ENCODE results near the gene ZC3H18. TPM values are rescaled to one million over a fixed set of nuclear protein-coding genes. Genes with fewer than 3 reads are reported as not detected.

The ZC3H18 gene
- total RNA-seq, 1 experiment from 2014 or later, result 76.4 TPM

GRCh38 chr16:88558457-88559442 lies 11.5 kb upstream of the ZC3H18 start:
- ChIA-PET POLR2A (ENCODE audit: unreplicated experiment) (no interaction called here), CTCF (interaction anchor here (0.7 to 0.8 kb wide), 3 partner anchors 15 to 658 kb away, joined by 6 to 17 read pairs (median 15); partner anchors contain the start of gene ZNF778)
- Histone ChIP-seq H3K9me2 (ENCODE audit: insufficient read depth) (no peaks in the 10 kb centered on the region), H3K27ac (no peak overlapping the region), H3F3A (ENCODE audit: insufficient read depth, low read depth) (0 out of 2 replicates have a peak, but pooled peaks cover 5% of the 10 kb centered on the region), H2AFZ (no peak overlapping the region), H3K27me3 (ENCODE audit: insufficient read depth, low read depth) (peaks cover 35% of the 10 kb centered on the region), H3K36me3 (ENCODE audit: low read depth) (no peaks in the 10 kb centered on the region), H3K79me2 (ENCODE audit: low read depth) (no peaks in the 10 kb centered on the region), H3K4me1 (replicated peaks; ENCODE audit: insufficient read depth) (no peaks in the 10 kb centered on the region), H3K9me3 (ENCODE audit: insufficient read depth, low read depth) (no peaks in the 10 kb centered on the region), H3K4me2 (0 out of 2 replicates have a peak overlapping the region, but pooled peaks have one; percentile 3), H3K4me3 (no peak overlapping the region), H4K20me1 (ENCODE audit: insufficient read depth) (no peaks in the 10 kb centered on the region)
- peak; percentile 49 to 65 for DNase-seq
- TF ChIP-seq CTCF (conservative IDR thresholded peaks at IDR 0.05) (peak; percentile 60), EZH2 (IDR thresholded peaks at IDR 0.05; ENCODE audit: low read depth) (no peak)
- BruUV-seq (replicated peaks), result no TSS peak
- intact Hi-C loops (cut with micrococcal nuclease; ENCODE audit: unreplicated experiment), result no loop called here

- intact Hi-C loops (cut with micrococcal nuclease; ENCODE audit: unreplicated experiment), result no loop called here
- DNase-seq, result no peak
- Histone ChIP-seq H3K36me3 (ENCODE audit: low read depth) (no peaks in the 10 kb centered on the region), H3K79me2 (ENCODE audit: low read depth) (no peaks in the 10 kb centered on the region), H2AFZ (no peak overlapping the region), H3F3A (ENCODE audit: insufficient read depth, low read depth) (peaks cover 5% of the 10 kb centered on the region; the same call in 1 of the 2 replicates), H3K4me2 (no peak overlapping the region), H3K27ac (no peak overlapping the region), H4K20me1 (ENCODE audit: insufficient read depth) (no peaks in the 10 kb centered on the region), H3K27me3 (ENCODE audit: insufficient read depth, low read depth) (peaks cover 21% of the 10 kb centered on the region), H3K4me1 (replicated peaks; ENCODE audit: insufficient read depth) (no peaks in the 10 kb centered on the region), H3K4me3 (no peak overlapping the region), H3K9me2 (ENCODE audit: insufficient read depth) (no peaks in the 10 kb centered on the region), H3K9me3 (ENCODE audit: insufficient read depth, low read depth) (no peaks in the 10 kb centered on the region)
- ChIA-PET POLR2A (ENCODE audit: unreplicated experiment) (no interaction called here), CTCF (interaction anchor here (0.6 to 0.7 kb wide), 2 partner anchors 58 to 709 kb away, joined by 3 to 10 read pairs; no protein-coding TSS in a partner anchor)
- BruUV-seq (replicated peaks), result no TSS peak
- TF ChIP-seq EZH2 (IDR thresholded peaks at IDR 0.05; ENCODE audit: low read depth), result no peak
- no peak for TF ChIP-seq CTCF (conservative IDR thresholded peaks at IDR 0.05)
Observed at GRCh38 chr16:88560714-88561484, 9.3 kb upstream of the ZC3H18 start.
